GM23248 (cell line): ENCODE data around the gene OLFM4.

Experiments
- EZH2 ChIP-seq: fragments of 200-600 bp; sonication (generic); IDR thresholded peaks from 2 replicates; pipeline ENCODE4 v1.6.1; 2018; ENCODE audit warnings: antibody characterized with exemption, mild to moderate bottlenecking; ENCODE audit not compliant: insufficient read depth, poor library complexity, severe bottlenecking
- EZH2phosphoT487 ChIP-seq: fragments of 200-600 bp; sonication (generic); IDR thresholded peaks from 2 replicates; pipeline ENCODE4 v1.6.1; 2018; ENCODE audit warnings: antibody characterized with exemption, moderate library complexity, mild to moderate bottlenecking, low read depth; ENCODE audit not compliant: insufficient read depth

DNA sequence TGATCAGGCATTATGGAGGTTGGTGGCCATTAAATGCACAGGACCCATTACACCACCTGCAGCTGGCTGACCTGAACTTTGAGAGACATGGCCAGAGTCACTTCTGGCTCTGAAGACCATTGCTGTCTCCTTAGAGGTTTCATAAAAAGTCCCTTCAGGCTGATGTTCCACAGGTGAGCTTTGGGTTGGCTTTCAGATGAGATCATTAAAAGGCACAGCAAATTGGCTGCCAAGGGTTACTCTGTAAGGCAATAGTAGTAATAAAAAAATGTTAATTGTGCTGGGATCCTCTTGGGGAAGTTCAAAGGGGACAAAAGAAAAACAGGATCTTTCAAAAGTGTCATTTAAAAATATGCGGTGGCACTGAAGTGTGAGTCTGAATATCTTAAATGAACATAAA is 4.2 kb downstream of the OLFM4 start:
- no peak for TF ChIP-seq EZH2
- TF ChIP-seq EZH2phosphoT487, result no peak
